ENCODE results near the gene HIF1AN.

DNA sequence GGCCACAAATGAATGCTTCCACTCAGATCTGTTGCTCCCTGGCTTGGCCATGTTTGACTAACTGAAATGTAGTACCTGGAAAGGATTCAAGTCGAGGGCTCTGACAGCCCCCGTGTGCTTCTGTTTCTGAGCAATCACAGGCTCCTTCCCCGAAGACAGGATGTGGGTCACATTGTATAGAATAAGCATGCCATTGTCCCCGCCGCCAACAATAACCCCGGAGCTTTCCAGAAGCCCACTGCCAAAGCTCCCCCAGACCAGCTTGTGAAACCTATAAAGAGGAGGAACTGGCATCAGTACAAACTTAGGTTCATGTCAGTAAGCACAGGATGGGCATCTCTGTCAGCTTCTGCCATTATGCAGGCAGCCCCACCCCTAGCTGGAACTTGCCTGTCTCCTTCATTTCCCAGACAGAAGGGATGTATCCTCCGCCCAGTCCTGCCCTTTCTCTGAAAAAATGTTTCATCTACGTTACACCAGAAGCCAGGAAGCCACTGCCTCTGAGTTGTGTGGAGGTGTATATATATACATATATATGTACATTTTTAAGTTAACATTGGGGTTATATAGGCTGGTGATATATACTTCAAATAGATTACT lies 26.4 kb upstream of the HIF1AN start:
- TF ChIP-seq, protein P1, sequence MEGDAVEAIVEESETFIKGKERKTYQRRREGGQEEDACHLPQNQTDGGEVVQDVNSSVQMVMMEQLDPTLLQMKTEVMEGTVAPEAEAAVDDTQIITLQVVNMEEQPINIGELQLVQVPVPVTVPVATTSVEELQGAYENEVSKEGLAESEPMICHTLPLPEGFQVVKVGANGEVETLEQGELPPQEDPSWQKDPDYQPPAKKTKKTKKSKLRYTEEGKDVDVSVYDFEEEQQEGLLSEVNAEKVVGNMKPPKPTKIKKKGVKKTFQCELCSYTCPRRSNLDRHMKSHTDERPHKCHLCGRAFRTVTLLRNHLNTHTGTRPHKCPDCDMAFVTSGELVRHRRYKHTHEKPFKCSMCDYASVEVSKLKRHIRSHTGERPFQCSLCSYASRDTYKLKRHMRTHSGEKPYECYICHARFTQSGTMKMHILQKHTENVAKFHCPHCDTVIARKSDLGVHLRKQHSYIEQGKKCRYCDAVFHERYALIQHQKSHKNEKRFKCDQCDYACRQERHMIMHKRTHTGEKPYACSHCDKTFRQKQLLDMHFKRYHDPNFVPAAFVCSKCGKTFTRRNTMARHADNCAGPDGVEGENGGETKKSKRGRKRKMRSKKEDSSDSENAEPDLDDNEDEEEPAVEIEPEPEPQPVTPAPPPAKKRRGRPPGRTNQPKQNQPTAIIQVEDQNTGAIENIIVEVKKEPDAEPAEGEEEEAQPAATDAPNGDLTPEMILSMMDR (optimal IDR thresholded peaks at IDR 0.05 in 1 of 3, IDR thresholded peaks at IDR 0.05 in 1 of 3, conservative IDR thresholded peaks at IDR 0.05 in 1 of 3; ENCODE audit: extremely low read depth in 1 of 3, insufficient read depth in 2 of 3, low read length in 3 of 3), result no peak
- no peak for TF ChIP-seq EZH2 (IDR thresholded peaks at IDR 0.05; ENCODE audit: low read length)

Measured in keratinocyte (primary cell).